GM21717 (cell line): ENCODE measurements around the gene SRM.
"Not testable (repeated sequence)": the region's sequence is repeated elsewhere in the genome, so short reads cannot be mapped to it uniquely, and the experiment has no call there.

Source experiments
- ATAC-seq: cut with Tn5 transposase; IDR thresholded peaks from one replicate; pipeline ENCODE4 v1.9.1; 2021; ENCODE audit warnings: mild to moderate bottlenecking, moderate library complexity; ENCODE audit not compliant: unreplicated experiment

Gene SRM

DNA sequence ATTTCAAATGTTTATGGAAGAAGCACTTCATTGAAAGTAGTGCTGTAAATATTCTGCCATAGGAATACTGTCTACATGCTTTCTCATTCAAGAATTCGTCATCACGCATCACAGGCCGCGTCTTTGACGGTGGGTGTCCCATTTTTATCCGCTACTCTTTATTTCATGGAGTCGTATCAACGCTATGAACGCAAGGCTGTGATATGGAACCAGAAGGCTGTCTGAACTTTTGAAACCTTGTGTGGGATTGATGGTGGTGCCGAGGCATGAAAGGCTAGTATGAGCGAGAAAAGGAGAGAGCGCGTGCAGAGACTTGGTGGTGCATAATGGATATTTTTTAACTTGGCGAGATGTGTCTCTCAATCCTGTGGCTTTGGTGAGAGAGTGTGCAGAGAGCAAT, 36.6 kb downstream of the SRM start:
- ATAC-seq = no peak

- ATAC-seq = no peak
Observed at GRCh38 chr1:11019971-11020370, 39.8 kb downstream of the SRM start.

GRCh38 chr1:11019358-11019757, 40.5 kb downstream of the SRM start:
- ATAC-seq = not testable (repeated sequence)

DNA sequence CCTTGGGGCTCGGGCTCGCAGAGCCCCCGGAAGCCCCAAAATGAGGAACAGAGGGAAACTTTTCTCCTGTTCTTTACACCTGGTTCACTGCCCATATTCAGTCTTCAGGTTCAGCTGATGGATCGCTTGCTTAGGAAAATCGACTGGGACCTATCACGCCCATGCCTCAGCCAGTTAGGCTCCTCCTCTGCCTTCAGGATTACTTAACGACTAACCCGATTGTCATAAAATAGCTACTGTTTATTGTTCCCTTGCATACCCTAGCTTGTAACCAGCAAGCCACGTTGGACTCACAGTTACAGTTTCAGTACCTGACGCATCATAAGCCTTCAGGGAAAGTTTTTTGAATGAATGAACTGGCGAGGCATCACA, 46.7 kb downstream of the SRM start:
- no peak for ATAC-seq

DNA sequence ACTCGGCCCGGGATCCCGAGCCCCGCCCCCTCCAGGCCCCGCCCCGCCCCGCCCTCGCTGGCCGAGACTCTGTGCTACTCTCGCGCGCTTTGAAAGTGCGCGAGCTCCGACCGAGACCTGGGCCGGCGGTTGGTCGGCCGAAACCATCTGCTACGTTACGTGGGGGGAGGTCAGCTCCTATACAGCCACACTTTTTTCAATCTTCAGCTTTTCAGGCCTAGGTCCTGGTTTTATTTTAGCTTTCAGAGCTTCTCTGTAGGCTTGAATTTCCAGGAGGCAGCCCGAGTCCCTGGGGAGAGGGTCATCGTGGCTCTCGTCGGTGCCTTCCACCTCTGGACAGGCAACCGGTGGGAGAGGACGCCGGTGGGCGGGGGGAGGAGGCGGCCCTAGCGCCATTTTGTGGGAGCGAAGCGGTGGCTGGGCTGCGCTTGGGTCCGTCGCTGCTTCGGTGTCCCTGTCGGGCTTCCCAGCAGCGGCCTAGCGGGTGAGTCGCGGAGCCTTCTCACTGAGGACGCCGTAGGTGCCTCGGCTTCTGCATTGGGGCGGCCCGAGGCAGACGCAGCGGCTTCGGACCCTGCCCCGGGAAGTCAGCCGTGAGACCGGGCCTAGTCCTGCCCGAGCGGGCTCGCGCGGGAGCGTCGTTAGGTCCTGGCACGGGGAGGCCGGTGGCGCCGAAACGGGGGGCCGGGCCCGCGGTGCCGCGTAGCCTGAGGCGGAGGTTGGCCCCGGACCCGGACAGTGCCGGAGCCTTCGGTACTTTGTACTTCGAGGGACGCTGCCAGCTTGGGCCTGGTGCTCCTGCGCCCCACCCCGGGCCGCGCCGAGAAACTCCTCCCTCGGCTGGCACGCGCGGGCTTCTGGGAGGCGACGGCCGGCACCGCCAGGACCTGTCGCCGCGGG, 47.3 kb downstream of the SRM start, which contains the start of gene TARDBP:
TARDBP (plus strand) TSS at position 395 of the 900 bp plus-strand sequence. CDS start 1,074 bp downstream, outside the sequence.
- ATAC-seq = peak; percentile 88
